ENCODE data around the gene VIM. TPM values are rescaled to one million over a fixed set of nuclear protein-coding genes. Genes with fewer than 3 reads are reported as not detected.
A peak's percentile ranks its signal among the peaks of the same experiment; 100 is the strongest.

Gene VIM
- total and polyA plus RNA-seq, 12 donors, result 232 to 834 (median 375) TPM

DNA sequence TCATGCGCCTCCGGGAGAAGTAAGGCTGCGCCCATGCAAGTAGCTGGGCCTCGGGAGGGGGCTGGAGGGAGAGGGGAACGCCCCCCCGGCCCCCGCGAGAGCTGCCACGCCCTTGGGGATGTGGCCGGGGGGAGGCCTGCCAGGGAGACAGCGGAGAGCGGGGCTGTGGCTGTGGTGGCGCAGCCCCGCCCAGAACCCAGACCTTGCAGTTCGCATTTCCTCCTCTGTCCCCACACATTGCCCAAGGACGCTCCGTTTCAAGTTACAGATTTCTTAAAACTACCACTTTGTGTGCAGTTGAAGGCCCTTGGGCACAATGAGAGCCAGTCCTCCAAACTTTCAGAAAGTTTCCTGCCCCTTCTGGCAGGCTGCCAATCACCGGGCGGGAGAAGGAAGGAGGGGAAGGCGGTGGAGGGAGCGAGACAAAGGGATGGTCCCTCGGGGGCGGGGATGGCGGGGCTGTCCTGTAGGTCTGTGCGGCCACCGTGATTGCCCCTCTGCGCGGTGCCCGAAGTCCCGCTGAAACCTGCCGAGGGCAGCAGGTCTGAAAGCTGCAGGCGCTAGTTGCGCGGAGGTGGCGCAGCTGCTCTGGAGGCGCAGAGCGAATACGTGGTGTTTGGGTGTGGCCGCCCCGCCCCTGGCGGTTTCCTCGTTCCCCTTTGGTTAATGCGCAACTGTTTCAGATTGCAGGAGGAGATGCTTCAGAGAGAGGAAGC, 2.1 kb downstream of the VIM start:
- DNase-seq, result peak; percentile 84 to 86
- ATAC-seq, result peak; percentile 44 to 76 (median 60)
- H3K4me1 ChIP-seq, result peaks cover 8 to 67% (median 55%) of the 10 kb centered on the region in 9 donors
- TF ChIP-seq, protein P1, sequence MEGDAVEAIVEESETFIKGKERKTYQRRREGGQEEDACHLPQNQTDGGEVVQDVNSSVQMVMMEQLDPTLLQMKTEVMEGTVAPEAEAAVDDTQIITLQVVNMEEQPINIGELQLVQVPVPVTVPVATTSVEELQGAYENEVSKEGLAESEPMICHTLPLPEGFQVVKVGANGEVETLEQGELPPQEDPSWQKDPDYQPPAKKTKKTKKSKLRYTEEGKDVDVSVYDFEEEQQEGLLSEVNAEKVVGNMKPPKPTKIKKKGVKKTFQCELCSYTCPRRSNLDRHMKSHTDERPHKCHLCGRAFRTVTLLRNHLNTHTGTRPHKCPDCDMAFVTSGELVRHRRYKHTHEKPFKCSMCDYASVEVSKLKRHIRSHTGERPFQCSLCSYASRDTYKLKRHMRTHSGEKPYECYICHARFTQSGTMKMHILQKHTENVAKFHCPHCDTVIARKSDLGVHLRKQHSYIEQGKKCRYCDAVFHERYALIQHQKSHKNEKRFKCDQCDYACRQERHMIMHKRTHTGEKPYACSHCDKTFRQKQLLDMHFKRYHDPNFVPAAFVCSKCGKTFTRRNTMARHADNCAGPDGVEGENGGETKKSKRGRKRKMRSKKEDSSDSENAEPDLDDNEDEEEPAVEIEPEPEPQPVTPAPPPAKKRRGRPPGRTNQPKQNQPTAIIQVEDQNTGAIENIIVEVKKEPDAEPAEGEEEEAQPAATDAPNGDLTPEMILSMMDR (IDR thresholded peaks at IDR 0.05), result no peak
- peaks cover 0 to 14% (median 0%) of the 10 kb centered on the region in 7 donors for H3K27me3 ChIP-seq
- no peaks in the 10 kb centered on the region for H3K9me3 ChIP-seq
- WGBS, 2 donors, result 0% methylated on average over 43 of the region's 43 CpGs
- intact Hi-C loops (cut with DNase I), result loop anchor here in 6 of 10 donors (2.0 to 10.0 kb wide), 4 partner anchors 29 to 235 kb away; partner anchors contain the start of gene TRDMT1 (in 3 of the 6)
- peak overlapping the region; percentile 95 to 99 (median 98) for H3K27ac ChIP-seq
- peak overlapping the region; percentile 72 to 95 (median 86) for H3K4me3 ChIP-seq
- H3K36me3 ChIP-seq, result peaks cover 0 to 54% (median 33%) of the 10 kb centered on the region in 9 donors

DNA sequence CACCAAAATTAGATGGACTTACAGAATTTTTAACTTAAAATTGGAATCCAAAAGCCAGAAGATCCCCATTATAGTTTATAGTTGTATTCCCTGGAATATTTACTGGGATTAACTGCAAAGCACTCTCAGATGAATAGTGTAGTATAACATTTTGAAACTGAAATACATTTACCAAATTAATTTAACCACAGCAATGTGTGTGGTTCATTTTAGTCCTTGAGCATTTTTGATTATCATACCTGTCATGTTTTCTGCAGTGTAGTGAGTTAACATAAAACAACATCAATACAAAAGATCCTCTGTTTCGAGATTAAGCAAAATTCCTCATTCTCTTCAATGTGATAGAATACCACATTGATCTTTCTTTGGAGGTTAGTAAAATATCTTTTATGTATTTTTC, 3.7 kb downstream of the VIM start:
- peak overlapping the region in 6 of 10 donors; percentile 2 to 99 (median 98) for H3K27ac ChIP-seq
- H3K27me3 ChIP-seq, result peaks cover 0 to 14% (median 0%) of the 10 kb centered on the region in 7 donors
- WGBS, 2 donors, result 63 to 66% methylated on average over 1 of the region's 1 CpG
- H3K9me3 ChIP-seq, result no peaks in the 10 kb centered on the region
- H3K36me3 ChIP-seq, result peaks cover 0 to 70% (median 48%) of the 10 kb centered on the region in 9 donors
- peak overlapping the region in 9 of 10 donors; percentile 72 to 95 (median 86) for H3K4me3 ChIP-seq
- no peak for DNase-seq
- no peak for ATAC-seq
- peaks cover 8 to 73% (median 68%) of the 10 kb centered on the region in 9 donors for H3K4me1 ChIP-seq
- TF ChIP-seq, protein P1 (IDR thresholded peaks at IDR 0.05), result no peak
- intact Hi-C loops (cut with DNase I), result loop anchor here in 2 of 10 donors (2.0 to 5.0 kb wide), 2 partner anchors 31 to 224 kb away; partner anchors contain the start of gene TRDMT1 (in 1 of the 2)

DNA sequence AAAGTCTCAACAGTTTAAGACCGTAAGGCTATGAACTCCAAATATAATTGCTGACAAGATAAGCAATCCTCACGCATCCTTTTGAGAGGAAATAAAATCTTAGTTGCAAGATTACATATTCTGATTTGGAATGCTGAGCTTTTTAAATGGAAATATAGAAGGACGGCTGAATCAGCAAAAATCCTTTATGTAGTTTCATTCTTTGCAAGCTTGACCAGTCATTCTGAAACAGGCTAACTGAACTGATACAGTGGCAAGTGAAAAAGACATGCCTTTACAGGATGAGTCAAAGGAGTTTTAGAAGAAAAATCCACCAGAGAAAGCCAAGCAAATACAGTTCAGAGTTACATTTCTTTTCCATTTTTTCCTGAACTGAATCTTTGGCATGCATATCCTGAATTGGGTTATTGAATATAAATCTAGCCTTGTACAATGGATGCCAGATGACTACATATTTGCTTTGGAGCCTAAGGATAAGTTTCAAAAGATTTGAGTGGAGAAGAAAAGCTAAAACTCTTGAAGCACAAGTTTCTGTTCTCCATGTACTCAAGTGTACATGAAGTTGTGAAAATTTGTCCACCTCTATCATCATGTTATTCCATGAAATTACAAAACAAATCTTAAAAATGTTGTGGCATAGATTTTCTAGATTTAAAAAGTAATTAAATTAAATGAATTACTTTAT, 4.4 kb downstream of the VIM start:
- DNase-seq, result no peak
- 31 to 53% methylated on average over 3 of the region's 3 CpGs for WGBS, 2 donors
- Histone ChIP-seq H3K36me3 (peaks cover 0 to 77% (median 48%) of the 10 kb centered on the region in 9 donors), H3K9me3 (no peaks in the 10 kb centered on the region), H3K4me3 (peak overlapping the region in 9 of 10 donors; percentile 72 to 95 (median 86)), H3K27me3 (peaks cover 0 to 14% (median 0%) of the 10 kb centered on the region in 7 donors), H3K27ac (peak overlapping the region in 6 of 10 donors; percentile 22 to 99 (median 98)), H3K4me1 (peaks cover 5 to 71% (median 65%) of the 10 kb centered on the region in 9 donors)
- no peak for ATAC-seq
- intact Hi-C loops (cut with DNase I), result loop anchor here in 1 of 10 donors (5.0 kb wide), 1 partner anchor 225 kb away; no protein-coding TSS in a partner anchor
- TF ChIP-seq, protein P1 (IDR thresholded peaks at IDR 0.05), result no peak
